CD4-positive, alpha-beta T cell treated with Interleukin-21 for 1 hour (primary cell): ENCODE measurements around the gene CDC45.
"Not testable (repeated sequence)": the region's sequence is repeated elsewhere in the genome, so short reads cannot be mapped to it uniquely, and the experiment has no call there.

ENCODE experiments used
- DNase-seq: peaks from one replicate; pipeline ENCODE4 v3.0.0-alpha.2; 2020

CDC45 gene

GRCh38 chr22:19517171-19517500 lies 37.4 kb downstream of the CDC45 start:
- no peak for DNase-seq

GRCh38 chr22:19517919-19518611 lies 38.3 kb downstream of the CDC45 start:
- DNase-seq, result no peak

GRCh38 chr22:19518635-19519034 lies 38.9 kb downstream of the CDC45 start:
- DNase-seq, result no peak

GRCh38 chr22:19519041-19519926 lies 39.6 kb downstream of the CDC45 start:
- no peak for DNase-seq

- DNase-seq, result no peak
Measured at GRCh38 chr22:19520007-19520406, 40.3 kb downstream of the CDC45 start.

- no peak for DNase-seq
Measured at GRCh38 chr22:19520566-19521305, 41.0 kb downstream of the CDC45 start.

- no peak for DNase-seq
Measured at GRCh38 chr22:19522190-19522880, 42.6 kb downstream of the CDC45 start.

- no peak for DNase-seq
Measured at GRCh38 chr22:19522881-19523239, 43.1 kb downstream of the CDC45 start.

GRCh38 chr22:19523240-19524169 lies 43.8 kb downstream of the CDC45 start:
- DNase-seq, result no peak

GRCh38 chr22:19524170-19525115 lies 44.7 kb downstream of the CDC45 start, which contains the start of gene CLDN5:
TSS of gene CLDN5 (minus strand) at chr22:19524410. CDS start at chr22:19524255, 155 bp downstream.
- no peak for DNase-seq

GRCh38 chr22:19525116-19525660 lies 45.5 kb downstream of the CDC45 start:
- no peak for DNase-seq

GRCh38 chr22:19525666-19526065 lies 45.9 kb downstream of the CDC45 start:
- DNase-seq, result no peak

- no peak for DNase-seq
Measured at GRCh38 chr22:19526076-19526701, 46.5 kb downstream of the CDC45 start.

- DNase-seq, result no peak
Measured at GRCh38 chr22:19526702-19527111, 47.0 kb downstream of the CDC45 start.

GRCh38 chr22:19527321-19527721 lies 47.6 kb downstream of the CDC45 start:
- DNase-seq, result no peak

GRCh38 chr22:19527861-19528417 lies 48.2 kb downstream of the CDC45 start:
- no peak for DNase-seq

- no peak for DNase-seq
Measured at GRCh38 chr22:19529811-19530210, 50.1 kb downstream of the CDC45 start.

GRCh38 chr22:19530751-19531150 lies 51.0 kb downstream of the CDC45 start:
- DNase-seq, result no peak

GRCh38 chr22:19531327-19531726 lies 51.6 kb downstream of the CDC45 start:
- not testable (repeated sequence) for DNase-seq
